ENCODE results near the gene KIAA1217. TPM values are rescaled to one million over a fixed set of nuclear protein-coding genes. Genes with fewer than 3 reads are reported as not detected.

Gene KIAA1217
- total and polyA plus RNA-seq, 3 donors from 2014 or later, result 40.0 to 197 (median 134) TPM

- no peaks in the 10 kb centered on the region for H3K27me3 ChIP-seq
- H3K9me3 ChIP-seq, result no peaks in the 10 kb centered on the region
- H3K27ac ChIP-seq, result no peak overlapping the region
- WGBS, 2 donors, result 67 to 75% methylated on average over 3 of the region's 3 CpGs
- no peak overlapping the region for H3K4me3 ChIP-seq
- no peaks in the 10 kb centered on the region for H3K4me1 ChIP-seq
- no peak for DNase-seq
- intact Hi-C loops (cut with DNase I; ENCODE audit: low total_unique reads), result no loop called here
- TF ChIP-seq POLR2A (IDR thresholded peaks at IDR 0.05) (no peak), CTCF (IDR thresholded peaks at IDR 0.05) (no peak)
- no peaks in the 10 kb centered on the region for H3K36me3 ChIP-seq (ENCODE audit: low read depth, missing control alignments)
Measured at GRCh38 chr10:24483701-24484100, 274.8 kb downstream of the KIAA1217 start.

GRCh38 chr10:24484771-24485170, 275.8 kb downstream of the KIAA1217 start:
- Histone ChIP-seq H3K27ac (no peak overlapping the region), H3K36me3 (ENCODE audit: low read depth, missing control alignments) (no peaks in the 10 kb centered on the region), H3K27me3 (no peaks in the 10 kb centered on the region), H3K9me3 (no peaks in the 10 kb centered on the region), H3K4me3 (no peak overlapping the region), H3K4me1 (no peaks in the 10 kb centered on the region)
- TF ChIP-seq POLR2A (IDR thresholded peaks at IDR 0.05), result no peak
- TF ChIP-seq CTCF (IDR thresholded peaks at IDR 0.05), result no peak
- no peak for DNase-seq
- WGBS, 2 donors, result 82 to 95% methylated on average over 3 of the region's 3 CpGs
- intact Hi-C loops (cut with DNase I; ENCODE audit: low total_unique reads), result no loop called here

GRCh38 chr10:24485304-24485703, 276.4 kb downstream of the KIAA1217 start:
- intact Hi-C loops (cut with DNase I; ENCODE audit: low total_unique reads), result no loop called here
- no peak for DNase-seq

GRCh38 chr10:24488631-24489030, 279.7 kb downstream of the KIAA1217 start:
- Histone ChIP-seq H3K27me3 (no peaks in the 10 kb centered on the region), H3K36me3 (ENCODE audit: low read depth, missing control alignments) (no peaks in the 10 kb centered on the region), H3K9me3 (no peaks in the 10 kb centered on the region), H3K4me1 (no peaks in the 10 kb centered on the region), H3K4me3 (no peak overlapping the region), H3K27ac (no peak overlapping the region)
- WGBS, 2 donors, result 76 to 84% methylated on average over 5 of the region's 5 CpGs
- intact Hi-C loops (cut with DNase I; ENCODE audit: low total_unique reads), result no loop called here
- no peak for TF ChIP-seq POLR2A (IDR thresholded peaks at IDR 0.05)
- TF ChIP-seq CTCF (IDR thresholded peaks at IDR 0.05), result no peak
- no peak for DNase-seq

More at GRCh38 chr10:24485304-24485703, 276.4 kb downstream of the KIAA1217 start:
- no peaks in the 10 kb centered on the region for H3K27me3 ChIP-seq
- no peak overlapping the region for H3K27ac ChIP-seq
- no peaks in the 10 kb centered on the region for H3K9me3 ChIP-seq
- H3K4me3 ChIP-seq, result no peak overlapping the region
- no peaks in the 10 kb centered on the region for H3K4me1 ChIP-seq
- H3K36me3 ChIP-seq (ENCODE audit: low read depth, missing control alignments), result no peaks in the 10 kb centered on the region
- WGBS, 2 donors, result 42 to 45% methylated on average over 5 of the region's 5 CpGs
- no peak for TF ChIP-seq POLR2A (IDR thresholded peaks at IDR 0.05)
- TF ChIP-seq CTCF (IDR thresholded peaks at IDR 0.05), result no peak

- Histone ChIP-seq H3K27ac (no peak overlapping the region), H3K4me3 (no peak overlapping the region), H3K4me1 (no peaks in the 10 kb centered on the region), H3K36me3 (ENCODE audit: low read depth, missing control alignments) (no peaks in the 10 kb centered on the region), H3K9me3 (no peaks in the 10 kb centered on the region), H3K27me3 (no peaks in the 10 kb centered on the region)
- WGBS, 2 donors, result 79 to 82% methylated on average over 4 of the region's 4 CpGs
- TF ChIP-seq POLR2A (IDR thresholded peaks at IDR 0.05) (no peak), CTCF (IDR thresholded peaks at IDR 0.05) (no peak)
- DNase-seq, result no peak
- intact Hi-C loops (cut with DNase I; ENCODE audit: low total_unique reads), result no loop called here
Measured at GRCh38 chr10:24493165-24493564, 284.2 kb downstream of the KIAA1217 start.
